A204.1 (cell line): ENCODE data around the gene SLC22A7.

Experiments
- FAIRE-seq: peaks from 2 replicates; lab custom pipeline; 2012; peaks lifted over from hg19 to GRCh38; lab: Jason Lieb, UNC

Gene SLC22A7

DNA sequence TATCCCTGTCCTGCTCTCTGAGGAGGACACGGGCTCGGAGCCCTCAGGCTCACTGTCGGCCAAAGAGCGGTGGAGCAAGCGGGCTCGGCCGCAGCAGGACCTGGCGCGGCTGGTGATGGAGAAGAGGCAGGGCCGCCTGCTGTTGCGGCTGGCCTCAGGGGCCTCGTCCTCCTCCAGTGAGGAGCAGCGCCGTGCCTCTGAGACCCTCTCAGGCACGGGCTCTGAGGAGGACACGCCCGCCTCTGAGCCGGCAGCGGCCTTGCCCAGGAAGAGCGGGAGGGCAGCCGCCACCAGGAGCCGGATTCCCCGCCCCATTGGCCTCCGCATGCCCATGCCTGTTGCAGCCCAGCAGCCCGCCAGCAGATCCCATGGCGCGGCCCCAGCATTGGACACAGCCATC lies 14.2 kb upstream of the SLC22A7 start:
- no peak for FAIRE-seq

DNA sequence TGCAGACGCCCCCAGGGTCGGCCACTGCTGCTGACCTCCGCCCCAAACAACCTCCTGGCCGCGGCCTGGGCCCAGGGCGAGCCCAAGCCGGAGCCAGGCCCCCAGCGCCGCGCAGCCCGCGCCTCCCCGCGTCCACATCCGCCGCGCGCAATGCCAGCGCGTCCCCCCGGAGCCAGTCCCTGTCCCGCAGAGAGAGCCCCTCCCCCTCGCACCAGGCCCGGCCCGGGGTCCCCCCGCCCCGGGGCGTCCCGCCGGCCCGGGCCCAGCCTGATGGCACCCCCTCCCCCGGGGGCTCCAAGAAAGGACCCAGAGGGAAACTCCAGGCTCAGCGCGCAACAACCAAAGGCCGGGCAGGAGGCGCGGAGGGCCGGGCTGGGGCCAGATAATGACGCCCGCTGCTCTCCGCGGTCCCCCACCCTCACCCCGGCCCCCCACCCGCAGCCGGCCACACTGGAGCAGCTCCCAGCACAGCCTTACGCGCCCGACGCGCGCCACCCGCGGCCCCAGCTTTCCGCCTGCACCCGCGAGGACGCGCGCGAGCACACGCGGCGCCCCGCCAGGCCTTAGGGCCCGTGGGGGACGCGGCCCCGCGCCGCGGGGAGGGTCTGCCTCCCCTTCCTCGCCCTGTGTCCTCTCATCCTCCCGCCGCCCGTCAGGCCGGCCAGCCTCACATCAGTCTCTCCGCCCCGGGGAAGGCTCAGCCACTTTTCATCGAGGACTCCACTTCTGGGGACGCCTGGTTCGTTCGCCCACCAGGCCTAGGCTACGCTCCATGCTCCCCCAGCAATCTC lies 12.9 kb upstream of the SLC22A7 start:
- FAIRE-seq: no peak

DNA sequence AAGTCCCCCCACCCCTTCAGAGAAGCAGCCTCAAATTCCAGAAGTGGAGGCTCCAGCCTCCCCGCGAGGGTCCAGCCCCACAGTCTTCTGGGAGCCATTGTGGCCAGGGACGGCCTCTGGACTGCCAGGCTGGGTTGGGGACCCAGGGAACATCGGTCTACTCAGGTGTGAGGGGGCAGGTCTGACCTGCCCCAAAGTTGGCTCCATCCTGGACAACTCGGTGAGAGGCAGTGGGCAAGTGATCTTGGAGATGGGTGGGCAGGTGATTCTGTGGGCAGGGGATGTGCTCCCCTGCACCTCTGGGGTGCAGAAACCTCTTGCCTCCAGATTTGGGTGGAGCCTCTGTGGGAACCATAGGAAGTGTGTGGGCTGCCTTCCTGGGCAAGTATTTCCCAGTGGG lies 12.2 kb upstream of the SLC22A7 start:
- FAIRE-seq: no peak

DNA sequence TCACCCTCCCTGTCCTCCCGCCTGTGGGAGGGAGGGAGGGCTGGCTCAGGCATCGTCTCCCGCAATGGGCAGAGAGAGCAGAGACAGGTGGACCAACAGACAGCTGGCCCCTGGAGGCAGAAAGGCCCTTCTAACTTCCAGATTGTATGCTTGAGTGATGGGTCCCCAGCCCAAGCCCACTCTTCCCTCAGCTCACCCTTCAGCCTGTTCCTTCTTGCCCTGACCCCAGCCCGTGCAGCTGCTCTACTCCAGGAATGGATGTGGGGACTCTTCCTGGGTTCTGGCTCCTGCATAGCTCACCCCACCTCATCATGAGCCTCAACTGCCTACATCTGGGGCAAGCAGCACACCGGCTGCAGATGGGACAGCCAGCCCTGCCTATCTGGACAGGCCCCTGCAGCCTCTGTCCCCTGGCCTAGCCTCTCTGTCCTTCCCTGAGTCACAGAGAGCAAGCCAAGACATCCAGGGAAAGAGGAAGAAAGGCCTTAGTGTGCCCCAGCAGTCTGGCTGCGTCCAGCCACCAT lies 11.5 kb upstream of the SLC22A7 start:
- no peak for FAIRE-seq

DNA sequence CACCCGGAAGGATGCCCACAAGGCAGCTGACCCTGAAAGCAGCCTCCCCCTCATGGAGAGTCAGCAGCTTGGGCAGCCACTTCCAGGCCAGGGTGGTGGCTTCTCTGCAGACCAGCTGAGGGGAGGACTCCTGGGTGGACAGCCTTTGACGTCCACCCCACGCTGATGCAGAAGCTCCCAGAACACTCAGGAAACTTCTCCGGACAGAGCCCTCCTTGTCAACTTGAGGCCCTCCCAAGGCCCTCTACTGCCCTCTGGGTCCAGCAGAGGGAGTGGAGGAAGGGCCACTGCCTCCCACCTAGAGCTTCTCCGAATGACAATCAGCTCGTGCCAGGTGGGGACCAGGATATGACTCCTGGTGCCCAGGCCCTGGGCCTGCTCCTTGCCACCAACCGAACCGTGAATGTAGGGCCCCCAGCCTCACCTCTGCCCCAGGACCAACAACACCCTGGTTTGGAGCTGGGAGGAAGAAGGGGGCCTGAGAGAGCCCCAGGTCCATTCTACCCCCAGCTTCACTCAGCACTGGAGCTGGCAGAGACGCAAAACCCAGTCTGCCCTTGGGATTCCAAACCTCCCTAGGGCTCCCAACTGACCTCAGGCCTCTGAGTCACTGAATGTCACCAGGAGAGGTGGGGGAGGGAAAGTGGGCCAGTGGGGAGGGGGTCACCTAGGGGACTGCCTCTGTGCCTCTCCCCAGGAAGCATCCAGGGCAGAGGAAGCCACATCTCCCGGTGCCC lies 10.9 kb upstream of the SLC22A7 start:
- no peak for FAIRE-seq

DNA sequence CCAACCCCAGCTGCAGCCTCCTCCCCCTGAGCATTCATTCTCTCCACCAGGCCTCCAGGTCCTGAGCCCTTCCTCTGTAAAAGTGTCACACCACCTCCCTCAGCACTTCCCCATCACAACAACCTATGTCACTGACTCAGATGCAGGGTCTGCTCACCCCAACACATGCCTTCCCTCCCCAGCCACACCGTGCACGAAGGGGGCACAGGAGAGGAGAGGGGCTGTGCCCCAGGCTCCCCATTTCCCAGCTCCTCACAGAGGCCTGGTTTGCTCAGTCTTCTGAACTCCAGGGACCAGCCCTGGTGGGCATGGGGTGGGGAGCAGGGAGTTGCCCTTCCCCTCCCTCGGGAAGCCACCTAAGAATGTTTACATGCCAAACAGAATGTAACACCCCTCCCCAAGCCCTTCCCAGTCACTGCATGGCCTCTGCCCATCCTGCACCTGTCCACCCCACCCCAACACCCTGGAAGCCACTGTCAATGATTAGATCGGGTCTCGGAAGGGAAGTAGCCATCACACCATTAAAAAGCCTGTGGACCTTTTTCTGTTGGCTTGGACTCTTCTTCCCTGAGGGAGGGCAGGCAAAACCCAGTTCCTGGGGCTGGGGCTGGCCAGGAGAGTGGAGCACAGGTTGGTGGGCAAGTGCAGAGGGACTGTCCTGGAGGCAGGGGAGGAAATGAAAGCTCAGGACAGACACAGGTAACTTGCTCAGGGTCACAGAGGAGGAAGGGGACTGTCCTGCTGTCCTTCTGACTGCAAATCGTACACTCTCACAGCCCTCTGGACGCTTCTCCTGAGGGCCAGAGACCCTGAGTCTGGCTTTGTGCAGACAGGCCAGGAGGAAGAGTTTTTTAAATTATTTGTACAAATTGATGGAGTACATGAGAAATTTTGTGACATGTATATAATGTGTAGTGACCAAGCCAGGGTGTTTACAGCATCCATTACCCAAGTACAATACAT lies 10.1 kb upstream of the SLC22A7 start:
- FAIRE-seq: no peak

DNA sequence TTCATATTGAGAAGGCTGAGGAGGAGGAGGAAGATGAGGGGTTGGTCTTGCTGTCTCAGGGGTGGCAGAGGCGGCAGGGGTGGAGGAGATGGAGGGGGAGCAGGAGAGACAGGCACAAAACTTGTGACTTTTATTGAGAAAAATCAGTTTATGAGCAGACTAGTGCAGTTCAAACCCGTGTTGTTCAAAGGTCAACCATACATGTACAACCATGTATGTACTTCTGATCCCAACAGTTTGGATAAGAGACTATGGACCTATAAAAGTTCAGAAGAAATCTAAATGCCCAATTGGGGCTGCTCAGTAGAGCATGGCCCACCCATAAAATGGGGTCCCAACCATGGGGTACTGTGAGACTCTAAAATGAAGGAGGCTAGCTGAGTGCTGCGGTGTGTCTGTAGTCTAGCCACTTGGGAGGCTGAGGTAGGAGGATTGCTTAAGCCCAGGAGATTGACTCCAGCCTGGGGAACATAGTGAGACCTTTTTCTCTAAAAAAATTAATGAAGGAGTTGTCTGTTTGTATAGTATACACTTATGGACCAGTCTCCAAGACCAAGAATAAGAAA lies 7.6 kb upstream of the SLC22A7 start:
- FAIRE-seq: no peak

DNA sequence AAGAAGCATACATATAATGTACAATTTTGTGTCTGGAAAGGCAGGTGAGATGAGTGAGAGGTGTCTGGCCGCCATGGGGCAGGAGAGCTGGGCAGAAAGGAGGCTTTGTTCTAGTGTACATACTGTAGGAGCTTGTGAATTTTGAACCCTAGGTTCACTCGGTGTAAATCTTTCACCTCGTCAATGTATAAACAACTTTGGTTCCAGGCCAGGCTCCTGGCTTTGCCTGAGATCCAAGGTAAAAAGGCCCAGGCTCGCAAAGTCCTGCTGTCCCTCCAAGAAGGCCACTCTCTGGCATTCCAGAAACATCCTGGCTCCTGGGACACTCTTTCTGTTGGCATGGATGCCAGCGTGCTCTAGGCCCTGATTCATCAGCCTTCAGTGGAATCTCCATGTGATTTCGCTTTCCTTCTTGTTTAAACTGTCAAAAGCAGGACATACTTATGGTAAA lies 7.1 kb upstream of the SLC22A7 start:
- FAIRE-seq: no peak

DNA sequence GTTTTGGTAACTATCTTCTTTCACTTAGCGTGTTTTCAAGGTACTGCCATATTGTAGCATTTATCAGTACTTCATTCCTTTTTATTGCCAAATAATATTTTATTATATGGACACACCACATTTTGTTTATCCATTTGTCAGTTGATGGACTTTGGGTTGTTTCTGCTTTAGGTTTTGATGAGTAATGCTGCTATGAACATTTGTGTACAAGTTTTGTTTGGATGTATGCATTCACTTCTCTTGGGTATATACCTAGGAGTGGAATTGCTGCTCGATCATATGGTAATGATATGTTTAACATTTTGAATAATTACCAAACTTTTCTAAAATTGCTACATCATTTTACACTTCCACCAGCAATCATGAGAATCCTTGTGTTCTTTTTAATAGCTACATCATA lies 6.4 kb upstream of the SLC22A7 start:
- no peak for FAIRE-seq

DNA sequence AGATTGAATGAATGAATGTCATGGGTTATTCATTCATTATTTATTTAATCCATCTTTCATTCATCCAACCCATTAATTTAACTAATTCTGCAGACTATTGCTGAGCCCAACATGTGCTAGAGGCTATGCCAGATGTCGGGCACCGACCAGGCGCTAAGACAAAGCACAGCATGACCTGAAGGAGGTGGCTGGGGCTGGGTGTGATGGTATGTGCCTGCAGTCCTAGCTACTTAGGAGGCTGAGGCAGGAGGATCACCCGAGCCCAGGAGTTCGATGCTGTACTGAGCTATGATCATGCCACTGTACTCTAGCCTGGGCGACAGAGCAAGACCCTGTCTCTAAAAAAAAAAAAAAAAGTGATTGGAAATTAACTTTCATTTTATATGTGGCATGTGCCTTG lies 5.7 kb upstream of the SLC22A7 start:
- no peak for FAIRE-seq

DNA sequence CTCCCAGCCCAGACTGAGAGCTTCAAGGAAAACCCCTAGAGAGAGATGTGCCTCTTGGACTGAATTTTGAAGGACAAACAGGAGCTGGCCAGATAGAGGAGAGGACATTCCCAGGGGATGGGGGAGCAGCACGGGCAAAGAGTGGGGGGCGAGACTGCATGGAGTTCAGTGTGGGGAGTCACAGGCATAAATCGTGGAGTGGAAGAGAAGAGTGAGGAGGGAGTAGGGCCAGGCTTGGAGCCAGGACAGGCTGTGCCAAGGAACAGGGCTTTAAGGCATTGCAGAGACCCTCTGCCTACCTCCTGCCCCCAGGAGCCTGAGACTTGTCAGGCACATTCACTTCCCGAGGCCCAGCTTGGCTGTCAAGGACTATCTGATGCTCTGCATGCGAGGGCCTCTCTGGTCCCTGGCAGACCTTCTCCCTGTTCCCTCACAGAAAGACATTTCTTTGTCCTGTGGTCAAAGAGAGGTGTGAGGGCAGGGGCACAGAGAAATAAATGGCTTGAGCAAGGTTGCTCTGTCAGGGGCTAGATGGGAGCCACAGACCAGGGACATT lies 5.2 kb upstream of the SLC22A7 start:
- no peak for FAIRE-seq

DNA sequence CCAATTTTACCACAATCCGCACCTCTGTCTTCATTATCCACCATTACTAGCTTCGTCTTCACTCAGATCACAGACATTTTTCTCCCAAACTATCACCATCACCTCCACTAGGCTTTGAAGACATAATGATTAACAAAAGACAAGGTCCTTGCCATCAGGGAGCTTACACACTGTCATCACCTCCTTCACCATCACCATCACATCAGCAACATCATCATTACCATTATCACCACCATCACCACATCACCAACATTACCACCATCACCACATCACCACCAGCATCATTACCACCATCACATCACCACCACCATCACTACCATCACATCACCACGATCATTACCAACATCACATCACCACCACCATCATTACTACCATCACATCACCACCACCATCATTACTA lies 4.4 kb upstream of the SLC22A7 start:
- FAIRE-seq: no peak

DNA sequence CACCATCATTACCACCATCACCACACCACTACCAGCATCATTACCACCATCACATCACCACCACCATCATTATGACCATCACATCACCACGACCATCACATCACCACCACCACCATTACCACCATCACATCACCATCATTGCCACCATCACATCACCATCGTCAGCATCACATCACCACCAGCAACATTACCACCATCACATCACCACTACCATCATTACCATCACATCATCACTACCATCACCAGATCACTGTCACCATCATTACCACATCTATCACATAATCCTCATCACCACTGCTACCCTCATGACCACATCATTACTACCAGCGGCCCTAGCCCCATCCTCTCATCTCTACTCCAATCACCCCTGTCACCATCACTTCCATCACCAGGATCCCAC lies 3.5 kb upstream of the SLC22A7 start:
- no peak for FAIRE-seq

DNA sequence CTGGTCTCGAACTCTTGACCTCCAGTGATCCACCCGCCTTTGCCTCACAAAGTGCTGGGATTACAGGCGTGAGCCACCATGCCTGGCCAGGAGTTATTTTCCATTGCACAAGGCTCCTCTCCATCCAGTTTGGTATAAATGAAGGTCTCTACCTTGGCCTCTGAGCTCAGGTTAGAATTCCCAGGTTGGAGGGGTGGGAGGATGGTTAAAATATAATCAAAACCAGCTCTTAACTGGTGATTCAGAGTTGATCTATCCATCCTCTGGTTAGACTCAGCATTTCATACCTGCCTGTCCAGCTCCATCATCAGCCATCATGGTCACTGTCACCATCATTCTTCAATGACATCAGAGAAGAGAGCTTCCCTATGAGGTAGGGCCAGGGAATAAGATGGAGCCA lies 2.6 kb upstream of the SLC22A7 start:
- FAIRE-seq: no peak

DNA sequence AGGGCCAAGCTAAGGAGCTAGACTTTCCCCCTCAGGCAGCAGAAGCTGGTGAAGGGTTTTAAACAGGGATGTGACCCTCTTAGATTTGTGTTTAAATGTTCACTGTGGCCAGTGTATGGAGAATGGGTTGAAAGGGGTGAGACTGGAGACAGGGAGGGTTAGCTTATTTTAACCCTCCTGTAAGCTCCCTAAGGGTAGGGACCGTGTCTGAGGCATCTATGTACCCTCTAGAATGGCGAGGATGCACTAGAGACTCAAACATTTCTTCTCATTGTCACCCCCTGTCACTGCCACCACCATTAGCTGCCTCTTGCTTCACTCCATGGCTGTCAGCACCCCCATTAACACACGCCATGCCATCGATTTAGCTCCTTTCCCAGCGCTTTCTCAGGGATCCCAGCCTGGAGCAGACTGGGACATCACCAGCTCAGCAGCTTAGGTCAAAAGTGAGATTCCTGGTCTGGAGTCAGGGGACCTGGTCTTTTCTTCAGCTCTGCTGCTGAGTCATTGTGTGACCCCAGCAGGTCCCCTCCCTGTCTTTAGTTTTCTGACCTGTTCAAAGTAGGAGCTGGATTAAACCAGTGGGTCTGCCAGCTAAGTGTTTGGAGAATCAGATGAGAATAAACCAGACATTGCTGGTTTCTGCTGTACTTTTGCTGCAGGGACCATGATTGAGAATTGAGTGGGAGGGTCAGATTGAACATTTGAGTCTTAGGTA lies 1.1 kb upstream of the SLC22A7 start:
- no peak for FAIRE-seq

DNA sequence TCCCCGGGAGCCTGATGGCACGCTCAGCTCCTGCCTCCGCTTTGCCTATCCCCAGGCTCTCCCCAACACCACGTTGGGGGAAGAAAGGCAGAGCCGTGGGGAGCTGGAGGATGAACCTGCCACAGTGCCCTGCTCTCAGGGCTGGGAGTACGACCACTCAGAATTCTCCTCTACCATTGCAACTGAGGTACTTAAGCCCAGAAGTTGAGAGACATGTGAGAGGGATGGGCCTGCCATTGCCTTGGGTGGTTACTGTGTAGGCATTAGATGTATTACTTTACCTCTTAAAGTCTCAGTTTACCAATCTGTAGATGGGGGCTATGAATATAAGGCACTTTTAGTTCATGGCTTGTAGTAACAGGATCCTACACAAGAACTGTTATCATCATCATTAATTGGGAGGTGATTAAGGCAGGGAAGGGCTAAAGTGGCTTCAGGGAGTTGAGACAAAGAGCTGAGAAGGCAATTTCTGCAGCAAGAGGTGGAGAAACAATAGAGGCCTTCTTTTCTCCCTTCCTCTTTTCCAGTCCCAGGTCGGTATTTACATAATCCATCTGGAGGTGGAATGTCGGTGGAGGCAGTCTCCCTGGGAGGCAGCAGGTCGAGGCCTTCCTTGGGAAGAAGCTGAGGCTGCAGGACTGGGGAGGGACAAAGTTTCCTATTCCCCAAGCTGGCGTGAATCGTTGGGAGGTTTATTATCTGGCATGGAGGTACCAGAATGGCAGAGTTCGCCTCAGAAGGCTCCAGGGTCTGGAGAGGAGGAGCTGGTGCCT lies 691 bp downstream of the SLC22A7 start:
- no peak for FAIRE-seq

DNA sequence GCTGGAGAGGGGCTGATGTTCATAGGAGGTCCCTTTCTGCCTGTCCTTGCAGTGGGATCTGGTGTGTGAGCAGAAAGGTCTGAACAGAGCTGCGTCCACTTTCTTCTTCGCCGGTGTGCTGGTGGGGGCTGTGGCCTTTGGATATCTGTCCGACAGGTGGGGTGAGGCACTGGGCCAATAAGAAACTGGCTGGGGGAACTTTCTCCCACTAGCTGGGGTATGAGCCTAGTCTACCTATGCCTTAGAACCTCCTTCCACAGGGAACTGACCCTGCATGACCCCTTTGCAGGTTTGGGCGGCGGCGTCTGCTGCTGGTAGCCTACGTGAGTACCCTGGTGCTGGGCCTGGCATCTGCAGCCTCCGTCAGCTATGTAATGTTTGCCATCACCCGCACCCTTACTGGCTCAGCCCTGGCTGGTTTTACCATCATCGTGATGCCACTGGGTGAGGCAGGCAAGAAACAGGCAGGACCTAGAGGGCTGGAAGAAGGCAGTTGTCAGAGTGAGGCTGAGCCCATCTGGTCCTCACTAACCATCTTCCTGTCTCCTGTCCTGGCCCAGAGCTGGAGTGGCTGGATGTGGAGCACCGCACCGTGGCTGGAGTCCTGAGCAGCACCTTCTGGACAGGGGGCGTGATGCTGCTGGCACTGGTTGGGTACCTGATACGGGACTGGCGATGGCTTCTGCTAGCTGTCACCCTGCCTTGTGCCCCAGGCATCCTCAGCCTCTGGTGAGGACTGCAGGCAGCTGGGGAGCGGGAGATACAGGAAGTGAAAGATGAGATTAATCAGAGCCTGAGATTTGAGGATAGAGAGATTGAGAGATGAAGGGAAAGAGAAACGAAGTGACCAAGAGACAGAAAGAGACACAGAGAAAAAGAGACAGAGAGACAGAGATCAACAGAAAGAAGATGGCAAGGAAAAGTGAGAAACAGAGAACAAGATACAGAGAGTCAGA lies 1.6 kb downstream of the SLC22A7 start:
- no peak for FAIRE-seq

DNA sequence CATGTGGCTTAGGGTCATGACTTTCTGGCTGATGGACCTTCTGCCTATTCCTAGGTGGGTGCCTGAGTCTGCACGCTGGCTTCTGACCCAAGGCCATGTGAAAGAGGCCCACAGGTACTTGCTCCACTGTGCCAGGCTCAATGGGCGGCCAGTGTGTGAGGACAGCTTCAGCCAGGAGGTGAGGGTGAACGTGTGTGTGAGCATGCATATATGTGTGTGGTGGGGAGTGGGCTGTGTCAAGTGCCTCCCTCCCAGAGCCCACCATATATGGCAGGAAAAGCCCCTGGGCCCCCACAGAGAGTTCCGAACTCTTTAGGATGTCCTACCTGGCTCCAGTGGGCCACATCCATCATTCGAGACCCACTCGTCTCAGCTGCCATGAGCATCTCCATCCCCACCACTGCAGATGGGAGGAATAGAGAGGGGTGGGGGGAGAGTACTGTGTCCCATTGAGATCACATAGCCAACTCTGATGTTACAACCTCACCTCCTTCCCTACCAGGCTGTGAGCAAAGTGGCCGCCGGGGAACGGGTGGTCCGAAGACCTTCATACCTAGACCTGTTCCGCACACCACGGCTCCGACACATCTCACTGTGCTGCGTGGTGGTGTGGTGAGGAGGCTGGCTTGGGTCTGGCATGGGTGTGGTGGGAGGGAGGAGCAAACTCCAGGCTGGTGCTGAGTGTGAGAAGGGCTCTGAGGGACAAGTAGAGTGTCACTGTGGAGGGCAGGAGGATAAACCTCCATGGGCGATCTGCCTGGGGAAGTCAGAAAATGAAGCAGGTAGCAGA lies 3.2 kb downstream of the SLC22A7 start:
- no peak for FAIRE-seq
